ENCODE measurements around the gene TBC1D13. TPM values are rescaled to one million over a fixed set of nuclear protein-coding genes. Genes with fewer than 3 reads are reported as not detected.

The TBC1D13 gene
- total RNA-seq, 2 experiments from 2014 or later = 25.4 to 28.7 TPM

GRCh38 chr9:128829477-128830251 lies 42.6 kb downstream of the TBC1D13 start, which contains the start of gene SPOUT1:
SPOUT1 (minus strand) TSS chr9:128829794; CDS start chr9:128829780, 14 bp downstream.
- Mint-ChIP-seq H3K4me3 (peak within 1 kb of the TSS; percentile 99), H3K27me3 (no peaks in the 10 kb centered on the region), H3K4me1 (ENCODE audit: low read depth) (peaks cover 19% of the 10 kb centered on the region), H3K36me3 (ENCODE audit: low read depth) (peaks cover 54% of the 10 kb centered on the region), H3K27ac (peak within 1 kb of the TSS; percentile 87), H3K9me3 (no peaks in the 10 kb centered on the region)
- DNase-seq = peak; percentile 84 to 96 (median 92)
- intact Hi-C loops (cut with DNase I, micrococcal nuclease) = loop anchor here (1.0 to 5.0 kb wide), 2 partner anchors 11 to 42 kb away; partner anchors contain the start of genes ENDOG (in 2 of the 2) and TBC1D13 (in 1 of the 2)
- no peaks in the 10 kb centered on the region for H3K9me3 ChIP-seq (ENCODE audit: control insufficient read depth in 1 of 2, insufficient read depth in 1 of 2, low read length in 2 of 2)
- TF ChIP-seq CTCF (IDR thresholded peaks at IDR 0.05) = no peak
- H3K4me1 ChIP-seq (ENCODE audit: insufficient read depth, low read length) = peaks cover 21% of the 10 kb centered on the region
- H3K27me3 ChIP-seq (ENCODE audit: control insufficient read depth in 1 of 2, insufficient read depth in 2 of 2, low read length in 2 of 2) = no peaks in the 10 kb centered on the region
- peak; percentile 98 for ATAC-seq (ENCODE audit: poor library complexity)
- peaks cover 30% of the 10 kb centered on the region for H3K36me3 ChIP-seq (ENCODE audit: insufficient read depth, low read length)
- peak within 1 kb of the TSS; percentile 49 to 54 for H3K27ac ChIP-seq (ENCODE audit: low read depth in 1 of 2, low read length in 2 of 2)
- POLR2A ChIA-PET = interaction anchor here (0.5 to 1.7 kb wide), 14 partner anchors 10 to 796 kb away, joined by 3 to 61 read pairs (median 4); partner anchors contain the start of genes DOLPP1, ENDOG, KYAT1 and MIGA2
- peak within 1 kb of the TSS; percentile 94 for H3K4me3 ChIP-seq (ENCODE audit: low read length)
- CTCF ChIA-PET = interaction anchor here (5.1 kb wide), 1 partner anchor 11 kb away, joined by 44 read pairs; the partner anchor contains the start of gene ENDOG

GRCh38 chr9:128833696-128834095 lies 46.6 kb downstream of the TBC1D13 start:
- H3K9me3 Mint-ChIP-seq = no peaks in the 10 kb centered on the region
- H3K27me3 Mint-ChIP-seq = no peaks in the 10 kb centered on the region
- Histone ChIP-seq H3K4me1 (ENCODE audit: insufficient read depth, low read length) (peaks cover 14% of the 10 kb centered on the region), H3K27me3 (ENCODE audit: control insufficient read depth in 1 of 2, insufficient read depth in 2 of 2, low read length in 2 of 2) (no peaks in the 10 kb centered on the region), H3K36me3 (ENCODE audit: insufficient read depth, low read length) (peaks cover 29% of the 10 kb centered on the region), H3K9me3 (ENCODE audit: control insufficient read depth in 1 of 2, insufficient read depth in 1 of 2, low read length in 2 of 2) (no peaks in the 10 kb centered on the region), H3K27ac (ENCODE audit: low read depth in 1 of 2, low read length in 2 of 2) (no peak overlapping the region), H3K4me3 (ENCODE audit: low read length) (no peak overlapping the region)
- H3K36me3 Mint-ChIP-seq (ENCODE audit: low read depth) = peaks cover 23% of the 10 kb centered on the region
- H3K27ac Mint-ChIP-seq = no peak overlapping the region
- intact Hi-C loops (cut with DNase I, micrococcal nuclease) = no loop called here
- CTCF ChIA-PET = no interaction called here
- DNase-seq = no peak
- H3K4me3 Mint-ChIP-seq = no peak overlapping the region
- H3K4me1 Mint-ChIP-seq (ENCODE audit: low read depth) = peaks cover 15% of the 10 kb centered on the region
- POLR2A ChIA-PET = no interaction called here
- no peak for ATAC-seq (ENCODE audit: poor library complexity)
- TF ChIP-seq CTCF (IDR thresholded peaks at IDR 0.05) = no peak

- peaks cover 15% of the 10 kb centered on the region for H3K36me3 Mint-ChIP-seq (ENCODE audit: low read depth)
- no peak overlapping the region for H3K4me3 Mint-ChIP-seq
- intact Hi-C loops (cut with DNase I, micrococcal nuclease) = no loop called here
- CTCF ChIA-PET = no interaction called here
- H3K27ac Mint-ChIP-seq = no peak overlapping the region
- H3K9me3 Mint-ChIP-seq = no peaks in the 10 kb centered on the region
- H3K27me3 Mint-ChIP-seq = no peaks in the 10 kb centered on the region
- Histone ChIP-seq H3K36me3 (ENCODE audit: insufficient read depth, low read length) (peaks cover 29% of the 10 kb centered on the region), H3K4me1 (ENCODE audit: insufficient read depth, low read length) (no peaks in the 10 kb centered on the region), H3K27me3 (ENCODE audit: control insufficient read depth in 1 of 2, insufficient read depth in 2 of 2, low read length in 2 of 2) (no peaks in the 10 kb centered on the region), H3K27ac (ENCODE audit: low read depth in 1 of 2, low read length in 2 of 2) (no peak overlapping the region), H3K4me3 (ENCODE audit: low read length) (no peak overlapping the region), H3K9me3 (ENCODE audit: control insufficient read depth in 1 of 2, insufficient read depth in 1 of 2, low read length in 2 of 2) (no peaks in the 10 kb centered on the region)
- no peaks in the 10 kb centered on the region for H3K4me1 Mint-ChIP-seq (ENCODE audit: low read depth)
- DNase-seq = no peak
- no peak for TF ChIP-seq CTCF (IDR thresholded peaks at IDR 0.05)
- POLR2A ChIA-PET = no interaction called here
- no peak for ATAC-seq (ENCODE audit: poor library complexity)
Observed at GRCh38 chr9:128835246-128836210, 48.5 kb downstream of the TBC1D13 start.

Data from CD4-positive, alpha-beta T cell (primary cell).